ENCODE measurements around the gene ZFP57. TPM values are rescaled to one million over a fixed set of nuclear protein-coding genes. Genes with fewer than 3 reads are reported as not detected.
"Not testable (repeated sequence)": the region's sequence is repeated elsewhere in the genome, so short reads cannot be mapped to it uniquely, and the experiment has no call there.

Gene ZFP57
- total RNA-seq, 1 donor from 2014 or later: 2.6 TPM

- H3K4me3 Mint-ChIP-seq (ENCODE audit: low read depth); H3K27ac Mint-ChIP-seq; H3K4me1 Mint-ChIP-seq (ENCODE audit: low read depth); H3K9me3 Mint-ChIP-seq; intact Hi-C loops (cut with micrococcal nuclease); H3K36me3 Mint-ChIP-seq (ENCODE audit: low read depth); DNase-seq (ENCODE audit: low spot score): not testable (repeated sequence)
- H3K27me3 Mint-ChIP-seq (ENCODE audit: low read depth): peaks cover 27% of the 10 kb centered on the region
Observed at GRCh38 chr6:29661502-29662141, 19.3 kb downstream of the ZFP57 start.

- no peaks in the 10 kb centered on the region for H3K9me3 Mint-ChIP-seq
Observed at GRCh38 chr6:29661071-29661470, 19.9 kb downstream of the ZFP57 start.

GRCh38 chr6:29656798-29657197 is 24.2 kb downstream of the ZFP57 start, which contains the start of gene MOG:
Gene MOG, plus strand, starts transcription at chr6:29657092. Its CDS starts 118 bp downstream, at chr6:29657210.
- intact Hi-C loops (cut with micrococcal nuclease): loop anchor here (10.0 kb wide), 1 partner anchor 68 kb away; the partner anchor contains the start of gene HLA-F
- no peaks in the 10 kb centered on the region for H3K9me3 Mint-ChIP-seq
- peaks cover under 1% of the 10 kb centered on the region for H3K4me1 Mint-ChIP-seq (ENCODE audit: low read depth)
- no peak for DNase-seq (ENCODE audit: low spot score)
- no peak within 1 kb of the TSS for H3K4me3 Mint-ChIP-seq (ENCODE audit: low read depth)
- H3K36me3 Mint-ChIP-seq (ENCODE audit: low read depth): no peaks in the 10 kb centered on the region
- no peak within 1 kb of the TSS for H3K27ac Mint-ChIP-seq
- H3K27me3 Mint-ChIP-seq (ENCODE audit: low read depth): peaks cover 31% of the 10 kb centered on the region

More at GRCh38 chr6:29661071-29661470, 19.9 kb downstream of the ZFP57 start:
- intact Hi-C loops (cut with micrococcal nuclease): no loop called here
- H3K4me3 Mint-ChIP-seq (ENCODE audit: low read depth): no peak overlapping the region
- H3K27ac Mint-ChIP-seq: no peak overlapping the region
- no peaks in the 10 kb centered on the region for H3K4me1 Mint-ChIP-seq (ENCODE audit: low read depth)
- no peak for DNase-seq (ENCODE audit: low spot score)
- H3K27me3 Mint-ChIP-seq (ENCODE audit: low read depth): peaks cover 30% of the 10 kb centered on the region
- H3K36me3 Mint-ChIP-seq (ENCODE audit: low read depth): no peaks in the 10 kb centered on the region

- no peak for DNase-seq (ENCODE audit: low spot score)
- H3K9me3 Mint-ChIP-seq: no peaks in the 10 kb centered on the region
- no peak overlapping the region for H3K27ac Mint-ChIP-seq
- H3K36me3 Mint-ChIP-seq (ENCODE audit: low read depth): no peaks in the 10 kb centered on the region
- H3K27me3 Mint-ChIP-seq (ENCODE audit: low read depth): peaks cover 29% of the 10 kb centered on the region
- H3K4me1 Mint-ChIP-seq (ENCODE audit: low read depth): peaks cover 4% of the 10 kb centered on the region
- intact Hi-C loops (cut with micrococcal nuclease): loop anchor here (10.0 kb wide), 1 partner anchor 69 kb away; the partner anchor contains the start of gene HLA-F
- no peak overlapping the region for H3K4me3 Mint-ChIP-seq (ENCODE audit: low read depth)
Observed at GRCh38 chr6:29656157-29656556, 24.8 kb downstream of the ZFP57 start.

GRCh38 chr6:29655658-29656057 is 25.3 kb downstream of the ZFP57 start:
- H3K27me3 Mint-ChIP-seq (ENCODE audit: low read depth): peaks cover 24% of the 10 kb centered on the region
- H3K36me3 Mint-ChIP-seq (ENCODE audit: low read depth): no peaks in the 10 kb centered on the region
- no peaks in the 10 kb centered on the region for H3K9me3 Mint-ChIP-seq
- H3K4me3 Mint-ChIP-seq (ENCODE audit: low read depth): no peak overlapping the region
- H3K27ac Mint-ChIP-seq: no peak overlapping the region
- DNase-seq (ENCODE audit: low spot score): no peak
- H3K4me1 Mint-ChIP-seq (ENCODE audit: low read depth): peaks cover 4% of the 10 kb centered on the region
- intact Hi-C loops (cut with micrococcal nuclease): loop anchor here (10.0 kb wide), 1 partner anchor 69 kb away; the partner anchor contains the start of gene HLA-F

- peaks cover 7% of the 10 kb centered on the region for H3K4me1 Mint-ChIP-seq (ENCODE audit: low read depth)
Observed at GRCh38 chr6:29653452-29654038, 27.4 kb downstream of the ZFP57 start.

GRCh38 chr6:29652198-29652584 is 28.8 kb downstream of the ZFP57 start:
- Mint-ChIP-seq H3K4me1 (ENCODE audit: low read depth) (peaks cover 7% of the 10 kb centered on the region), H3K4me3 (ENCODE audit: low read depth) (no peak overlapping the region), H3K9me3 (no peaks in the 10 kb centered on the region), H3K27me3 (ENCODE audit: low read depth) (peaks cover 14% of the 10 kb centered on the region), H3K36me3 (ENCODE audit: low read depth) (no peaks in the 10 kb centered on the region), H3K27ac (no peak overlapping the region)
- intact Hi-C loops (cut with micrococcal nuclease): loop anchor here (5.0 to 10.0 kb wide), 2 partner anchors 73 to 180 kb away; partner anchors contain the start of gene HLA-F
- DNase-seq (ENCODE audit: low spot score): no peak

More at GRCh38 chr6:29653452-29654038, 27.4 kb downstream of the ZFP57 start:
- Mint-ChIP-seq H3K36me3 (ENCODE audit: low read depth) (no peaks in the 10 kb centered on the region), H3K27ac (no peak overlapping the region), H3K27me3 (ENCODE audit: low read depth) (peaks cover 23% of the 10 kb centered on the region), H3K4me3 (ENCODE audit: low read depth) (no peak overlapping the region), H3K9me3 (no peaks in the 10 kb centered on the region)
- intact Hi-C loops (cut with micrococcal nuclease): loop anchor here (5.0 to 10.0 kb wide), 2 partner anchors 71 to 179 kb away; partner anchors contain the start of gene HLA-F
- no peak for DNase-seq (ENCODE audit: low spot score)

GRCh38 chr6:29651413-29652197 is 29.3 kb downstream of the ZFP57 start:
- intact Hi-C loops (cut with micrococcal nuclease): loop anchor here (5.0 to 10.0 kb wide), 2 partner anchors 73 to 181 kb away; partner anchors contain the start of gene HLA-F
- H3K27ac Mint-ChIP-seq: no peak overlapping the region
- H3K36me3 Mint-ChIP-seq (ENCODE audit: low read depth): no peaks in the 10 kb centered on the region
- H3K9me3 Mint-ChIP-seq: no peaks in the 10 kb centered on the region
- H3K27me3 Mint-ChIP-seq (ENCODE audit: low read depth): peaks cover 11% of the 10 kb centered on the region
- H3K4me3 Mint-ChIP-seq (ENCODE audit: low read depth): no peak overlapping the region
- H3K4me1 Mint-ChIP-seq (ENCODE audit: low read depth): peaks cover 7% of the 10 kb centered on the region
- DNase-seq (ENCODE audit: low spot score): no peak

GRCh38 chr6:29649701-29650673 is 31.0 kb downstream of the ZFP57 start:
- Mint-ChIP-seq H3K36me3 (ENCODE audit: low read depth) (no peaks in the 10 kb centered on the region), H3K27me3 (ENCODE audit: low read depth) (peaks cover 4% of the 10 kb centered on the region), H3K4me1 (ENCODE audit: low read depth) (peaks cover 7% of the 10 kb centered on the region), H3K27ac (peak overlapping the region; percentile 98), H3K4me3 (ENCODE audit: low read depth) (peak overlapping the region; percentile 88), H3K9me3 (no peaks in the 10 kb centered on the region)
- peak; percentile 94 for DNase-seq (ENCODE audit: low spot score)
- intact Hi-C loops (cut with micrococcal nuclease): loop anchor here (1.0 to 10.0 kb wide), 3 partner anchors 16 to 182 kb away; partner anchors contain the start of gene HLA-F

GRCh38 chr6:29647927-29648642 is 32.9 kb downstream of the ZFP57 start:
- Mint-ChIP-seq H3K9me3 (no peaks in the 10 kb centered on the region), H3K4me1 (ENCODE audit: low read depth) (peaks cover 7% of the 10 kb centered on the region), H3K36me3 (ENCODE audit: low read depth) (no peaks in the 10 kb centered on the region), H3K4me3 (ENCODE audit: low read depth) (no peak overlapping the region), H3K27me3 (ENCODE audit: low read depth) (no peaks in the 10 kb centered on the region), H3K27ac (no peak overlapping the region)
- intact Hi-C loops (cut with micrococcal nuclease): no loop called here
- no peak for DNase-seq (ENCODE audit: low spot score)

- Mint-ChIP-seq H3K27me3 (ENCODE audit: low read depth) (peaks cover 9% of the 10 kb centered on the region), H3K4me1 (ENCODE audit: low read depth) (peaks cover 6% of the 10 kb centered on the region), H3K36me3 (ENCODE audit: low read depth) (no peaks in the 10 kb centered on the region), H3K27ac (peak overlapping the region; percentile 61), H3K4me3 (ENCODE audit: low read depth) (no peak overlapping the region), H3K9me3 (no peaks in the 10 kb centered on the region)
- intact Hi-C loops (cut with micrococcal nuclease): no loop called here
- DNase-seq (ENCODE audit: low spot score): peak; percentile 37
Observed at GRCh38 chr6:29641430-29642148, 39.4 kb downstream of the ZFP57 start.
